CD4-positive, alpha-beta T cell (primary cell): Measurements from ENCODE around the gene GIT2. TPM values are rescaled to one million over a fixed set of nuclear protein-coding genes. Genes with fewer than 3 reads are reported as not detected.

Experiments used
- ATAC-seq: fragments of 200-7000 bp; cut with Tn5 transposase; one replicate; pipeline ENCODE4 v1.10.0; 2022; ENCODE audit warnings: mild to moderate bottlenecking; ENCODE audit not compliant: poor library complexity
- CTCF ChIA-PET: fragments of 350-600 bp; sonication (Branson Sonifier 250); formaldehyde crosslinking; loops from one replicate; lab custom pipeline; 2021; ENCODE audit warnings: antibody characterized with exemption, inconsistent platforms; lab: Charles Lee
- POLR2A ChIA-PET: fragments of 350-600 bp; sonication (Branson Sonifier 250); formaldehyde crosslinking; loops from one replicate; lab custom pipeline; 2021; ENCODE audit warnings: antibody characterized with exemption, inconsistent platforms; lab: Charles Lee
- DNase-seq, 14 experiments: peaks; one replicate each; pipeline ENCODE4 v3.0.0-alpha.2; 2013 to 2020; ENCODE audit warnings: mixed read lengths in 2 of 14
- H3K27ac ChIP-seq, 2 donors: one replicate each; pipeline versions ENCODE4 v1.5.1 to v1.7.0; 2013; ENCODE audit warnings: low read length in 2 of 2, low read depth in 1 of 2, mild to moderate bottlenecking in 1 of 2
- H3K27me3 ChIP-seq, 2 experiments: 1 replicate in 1 of 2; 2 replicates in 1 of 2; pipeline versions ENCODE4 v1.6.1 to v1.7.0; 2013; ENCODE audit warnings: low read length in 2 of 2, control low read depth in 1 of 2, mild to moderate bottlenecking in 1 of 2, moderate library complexity in 1 of 2; ENCODE audit not compliant: insufficient read depth in 2 of 2, control insufficient read depth in 1 of 2
- H3K36me3 ChIP-seq: one replicate; pipeline ENCODE4 v1.6.1; 2013; ENCODE audit warnings: low read length, control low read depth; ENCODE audit not compliant: insufficient read depth
- H3K4me1 ChIP-seq: one replicate; pipeline ENCODE4 v1.6.1; 2013; ENCODE audit warnings: low read length, control low read depth; ENCODE audit not compliant: insufficient read depth
- H3K4me3 ChIP-seq: one replicate; pipeline ENCODE4 v1.5.1; 2013; ENCODE audit warnings: mild to moderate bottlenecking, low read length, moderate library complexity
- H3K9me3 ChIP-seq, 2 experiments: 1 replicate in 1 of 2; 2 replicates in 1 of 2; pipeline versions ENCODE4 v1.6.1 to v1.7.0; 2013; ENCODE audit warnings: low read length in 2 of 2, mild to moderate bottlenecking in 2 of 2, control low read depth in 1 of 2, moderate library complexity in 1 of 2; ENCODE audit not compliant: control insufficient read depth in 1 of 2, insufficient read depth in 1 of 2
- H3K27ac Mint-ChIP-seq: one replicate; pipeline ENCODE4 v1.8.0; 2020; ENCODE audit warnings: mixed read lengths
- H3K27me3 Mint-ChIP-seq: one replicate; pipeline ENCODE4 v1.8.0; 2021; ENCODE audit warnings: mixed read lengths
- H3K36me3 Mint-ChIP-seq: one replicate; pipeline ENCODE4 v1.8.0; 2021; ENCODE audit warnings: low read depth, mixed read lengths
- H3K4me1 Mint-ChIP-seq: one replicate; pipeline ENCODE4 v1.8.0; 2021; ENCODE audit warnings: low read depth, mixed read lengths
- H3K4me3 Mint-ChIP-seq: one replicate; pipeline ENCODE4 v1.8.0; 2020; ENCODE audit warnings: mild to moderate bottlenecking, mixed read lengths
- H3K9me3 Mint-ChIP-seq: one replicate; pipeline ENCODE4 v1.8.0; 2020; ENCODE audit warnings: mixed read lengths
- CTCF ChIP-seq: fragments of 200-600 bp; IDR thresholded peaks from one replicate; pipeline ENCODE4 v1.8.0; 2022; ENCODE audit warnings: antibody characterized with exemption, mild to moderate bottlenecking
- intact Hi-C, 2 experiments: fragments of 100-400 bp; cut with DNase I in 1 of 2; cut with micrococcal nuclease in 1 of 2; formaldehyde crosslinking; loops; one replicate each; pipeline versions ENCODE4 v1.15.1 to v1.9.0; 2023 to 2025; cut with DNase I, micrococcal nuclease
- total RNA-seq, 174 experiments: library from RNA in 2 of 174; stranded (reverse) in 2 of 174; gene quantifications; one replicate each; pipeline ENCODE4 v1.2.3 and lab custom pipeline; 2021 to 2026

The GIT2 gene
- total RNA-seq, 2 experiments from 2014 or later = 68.6 to 70.7 TPM

GRCh38 chr12:109991586-109991985 is 4.6 kb downstream of the GIT2 start:
- no peak overlapping the region for H3K4me3 Mint-ChIP-seq
- no peaks in the 10 kb centered on the region for H3K27me3 Mint-ChIP-seq
- ATAC-seq = no peak
- no peaks in the 10 kb centered on the region for H3K27me3 ChIP-seq
- peaks cover 59% of the 10 kb centered on the region for H3K36me3 Mint-ChIP-seq
- no peak for TF ChIP-seq CTCF
- H3K27ac Mint-ChIP-seq = no peak overlapping the region
- no peak for DNase-seq
- CTCF ChIA-PET = no interaction called here
- intact Hi-C loops = loop anchor here in 1 of 2 experiments (10.0 kb wide), 2 partner anchors 413 to 417 kb away; partner anchors contain the start of genes ANAPC7, MMAB and MVK
- no peak overlapping the region for H3K4me3 ChIP-seq
- H3K9me3 Mint-ChIP-seq = no peaks in the 10 kb centered on the region
- H3K9me3 ChIP-seq = no peaks in the 10 kb centered on the region
- H3K4me1 ChIP-seq = peaks cover 30% of the 10 kb centered on the region
- no peak overlapping the region for H3K27ac ChIP-seq
- peaks cover 49% of the 10 kb centered on the region for H3K36me3 ChIP-seq
- H3K4me1 Mint-ChIP-seq = peaks cover 66% of the 10 kb centered on the region
- POLR2A ChIA-PET = no interaction called here

- ATAC-seq = no peak
These were observed 6.8 kb downstream of the GIT2 start for GRCh38 chr12:109989380-109989779.

GRCh38 chr12:109988903-109989302 is 7.3 kb downstream of the GIT2 start:
- ChIA-PET POLR2A (no interaction called here), CTCF (no interaction called here)
- intact Hi-C loops = no loop called here
- Mint-ChIP-seq H3K27me3 (no peaks in the 10 kb centered on the region), H3K27ac (no peak overlapping the region), H3K36me3 (peaks cover 69% of the 10 kb centered on the region), H3K9me3 (no peaks in the 10 kb centered on the region), H3K4me1 (peaks cover 42% of the 10 kb centered on the region), H3K4me3 (no peak overlapping the region)
- Histone ChIP-seq H3K9me3 (no peaks in the 10 kb centered on the region), H3K4me1 (peaks cover 21% of the 10 kb centered on the region), H3K27me3 (no peaks in the 10 kb centered on the region), H3K36me3 (peaks cover 74% of the 10 kb centered on the region), H3K27ac (no peak overlapping the region), H3K4me3 (no peak overlapping the region)
- no peak for TF ChIP-seq CTCF
- DNase-seq (no peak), ATAC-seq (no peak)

More at GRCh38 chr12:109989380-109989779, 6.8 kb downstream of the GIT2 start:
- H3K27me3 Mint-ChIP-seq = no peaks in the 10 kb centered on the region
- H3K36me3 Mint-ChIP-seq = peaks cover 65% of the 10 kb centered on the region
- H3K4me1 Mint-ChIP-seq = peaks cover 47% of the 10 kb centered on the region
- no peak for TF ChIP-seq CTCF
- H3K9me3 Mint-ChIP-seq = no peaks in the 10 kb centered on the region
- ChIA-PET POLR2A (no interaction called here), CTCF (no interaction called here)
- H3K4me3 Mint-ChIP-seq = no peak overlapping the region
- Histone ChIP-seq H3K4me1 (peaks cover 21% of the 10 kb centered on the region), H3K27me3 (no peaks in the 10 kb centered on the region), H3K9me3 (no peaks in the 10 kb centered on the region), H3K36me3 (peaks cover 69% of the 10 kb centered on the region), H3K27ac (no peak overlapping the region), H3K4me3 (no peak overlapping the region)
- DNase-seq = no peak
- H3K27ac Mint-ChIP-seq = no peak overlapping the region
- intact Hi-C loops = no loop called here
